Muscle layer of duodenum (tissue), 2 donors: ENCODE measurements around the gene UBE2V1.

Source experiments
- H3K27ac ChIP-seq: one replicate; pipeline ENCODE4 v1.7.0; 2013; ENCODE audit warnings: mild to moderate bottlenecking, low read length
- H3K27me3 ChIP-seq: one replicate; pipeline ENCODE4 v1.7.0; 2013; ENCODE audit warnings: low read depth, mild to moderate bottlenecking, control low read depth, low read length
- H3K36me3 ChIP-seq, 2 donors: one replicate each; pipeline ENCODE4 v1.7.0; 2013; ENCODE audit warnings: low read length in 2 of 2, control low read depth in 1 of 2, mild to moderate bottlenecking in 1 of 2; ENCODE audit not compliant: insufficient read depth in 2 of 2, control insufficient read depth in 1 of 2
- H3K4me1 ChIP-seq, 2 donors: one replicate each; pipeline ENCODE4 v1.7.0; 2013; ENCODE audit warnings: low read length in 2 of 2, mild to moderate bottlenecking in 2 of 2, control low read depth in 1 of 2, moderate library complexity in 1 of 2; ENCODE audit not compliant: insufficient read depth in 2 of 2, control insufficient read depth in 1 of 2
- H3K4me3 ChIP-seq, 2 donors: one replicate each; pipeline ENCODE4 v1.7.0; 2013; ENCODE audit warnings: low read length in 2 of 2, low read depth in 1 of 2, mild to moderate bottlenecking in 1 of 2
- H3K9me3 ChIP-seq, 2 donors: one replicate each; pipeline ENCODE4 v1.7.0; 2013; ENCODE audit warnings: low read length in 2 of 2, control low read depth in 1 of 2, mild to moderate bottlenecking in 1 of 2; ENCODE audit not compliant: control insufficient read depth in 1 of 2
- donor health status: healthy.

UBE2V1 gene

DNA sequence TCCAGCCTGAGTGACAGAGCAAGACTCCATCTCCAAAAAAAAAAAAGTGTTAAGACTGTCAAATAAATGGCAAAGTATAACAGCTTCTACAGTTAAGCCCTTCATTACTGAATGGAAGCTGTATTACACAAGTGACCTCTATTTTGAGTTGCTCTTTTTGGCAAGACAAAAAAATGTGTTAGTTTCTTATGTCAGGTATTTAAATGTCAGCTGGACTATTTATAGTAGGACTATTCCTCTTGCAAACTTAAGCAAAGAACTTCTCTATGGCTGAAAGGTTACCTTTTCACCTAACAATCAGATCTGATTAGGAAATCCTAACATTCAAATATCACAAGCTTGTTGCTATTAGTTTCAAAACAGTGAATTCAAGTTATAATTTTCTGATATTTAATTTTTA, 12.4 kb downstream of the UBE2V1 start:
- peaks cover 18 to 61% of the 10 kb centered on the region in 2 donors for H3K4me1 ChIP-seq
- no peaks in the 10 kb centered on the region for H3K27me3 ChIP-seq
- H3K4me3 ChIP-seq, result no peak overlapping the region
- no peak overlapping the region for H3K27ac ChIP-seq
- H3K36me3 ChIP-seq, result peaks cover 6 to 7% of the 10 kb centered on the region in 2 donors
- no peaks in the 10 kb centered on the region for H3K9me3 ChIP-seq

DNA sequence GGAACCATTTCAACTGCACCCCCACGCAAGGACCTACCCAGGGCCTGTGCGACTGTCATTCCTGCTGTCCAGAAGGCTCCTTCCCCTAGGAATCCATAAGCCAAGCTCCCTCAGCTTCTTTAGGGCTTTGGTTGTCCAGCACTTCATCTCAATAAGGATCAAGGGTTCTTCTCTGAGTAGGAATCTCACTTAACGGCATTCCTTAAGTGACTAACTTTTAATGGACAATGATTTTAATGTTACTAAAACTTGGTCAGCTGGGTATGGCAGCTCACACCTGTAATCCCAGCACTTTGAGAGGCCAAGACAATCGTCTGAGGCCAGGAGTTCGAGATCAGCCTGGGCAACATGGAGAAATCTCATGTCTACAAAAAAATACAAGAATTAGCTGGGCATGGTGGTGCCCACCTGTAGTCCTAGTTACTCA, 13.4 kb downstream of the UBE2V1 start:
- Histone ChIP-seq H3K4me1 (peaks cover 18 to 59% of the 10 kb centered on the region in 2 donors), H3K27ac (peak overlapping the region; percentile 35), H3K4me3 (no peak overlapping the region), H3K36me3 (peaks cover 16 to 17% of the 10 kb centered on the region in 2 donors), H3K27me3 (no peaks in the 10 kb centered on the region), H3K9me3 (no peaks in the 10 kb centered on the region)

DNA sequence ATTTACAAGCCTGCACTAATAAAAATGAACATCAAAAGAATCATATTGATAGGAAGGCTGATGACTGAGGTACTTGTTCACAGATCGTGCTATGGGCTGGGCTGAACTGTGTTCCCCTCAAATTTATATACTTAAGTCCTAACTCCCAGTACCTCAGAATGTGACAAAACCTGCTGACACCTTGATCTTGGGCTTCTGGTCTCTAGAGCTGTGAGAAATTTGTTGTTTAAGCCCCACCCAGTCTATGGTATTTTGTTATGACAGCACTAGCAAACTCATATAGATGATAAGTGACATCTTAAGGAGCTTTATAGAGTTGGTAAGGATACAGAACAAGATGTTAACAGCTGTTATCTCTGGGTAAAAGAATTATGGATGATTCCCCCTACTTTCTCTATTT, 13.8 kb downstream of the UBE2V1 start:
- no peak overlapping the region for H3K4me3 ChIP-seq
- H3K27me3 ChIP-seq, result no peaks in the 10 kb centered on the region
- H3K9me3 ChIP-seq, result no peaks in the 10 kb centered on the region
- H3K4me1 ChIP-seq, result peaks cover 18 to 59% of the 10 kb centered on the region in 2 donors
- H3K36me3 ChIP-seq, result peaks cover 18 to 21% of the 10 kb centered on the region in 2 donors
- H3K27ac ChIP-seq, result peak overlapping the region; percentile 35

DNA sequence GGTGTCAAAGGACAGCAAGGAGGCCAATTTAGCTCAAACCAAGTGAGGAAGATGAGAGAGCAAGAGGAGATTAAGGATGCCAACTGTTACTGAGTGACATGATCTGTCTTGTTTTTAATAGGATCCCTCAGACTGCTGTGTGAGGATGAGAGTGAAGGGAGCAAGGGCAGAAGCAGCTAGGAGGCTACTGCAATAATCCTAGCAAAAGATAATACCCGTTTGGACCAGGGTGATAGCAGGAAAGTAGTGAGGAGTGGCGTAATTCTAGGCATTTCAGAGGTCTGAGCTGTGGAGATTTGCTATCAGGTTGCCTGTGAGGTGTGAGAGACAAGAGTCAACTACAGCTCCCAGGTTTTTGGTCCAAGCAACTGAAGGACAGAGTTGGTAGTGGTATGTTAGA, 14.7 kb downstream of the UBE2V1 start:
- peaks cover 18 to 23% of the 10 kb centered on the region in 2 donors for H3K36me3 ChIP-seq
- peaks cover 18 to 59% of the 10 kb centered on the region in 2 donors for H3K4me1 ChIP-seq
- no peaks in the 10 kb centered on the region for H3K9me3 ChIP-seq
- H3K4me3 ChIP-seq, result no peak overlapping the region
- H3K27me3 ChIP-seq, result no peaks in the 10 kb centered on the region
- no peak overlapping the region for H3K27ac ChIP-seq

DNA sequence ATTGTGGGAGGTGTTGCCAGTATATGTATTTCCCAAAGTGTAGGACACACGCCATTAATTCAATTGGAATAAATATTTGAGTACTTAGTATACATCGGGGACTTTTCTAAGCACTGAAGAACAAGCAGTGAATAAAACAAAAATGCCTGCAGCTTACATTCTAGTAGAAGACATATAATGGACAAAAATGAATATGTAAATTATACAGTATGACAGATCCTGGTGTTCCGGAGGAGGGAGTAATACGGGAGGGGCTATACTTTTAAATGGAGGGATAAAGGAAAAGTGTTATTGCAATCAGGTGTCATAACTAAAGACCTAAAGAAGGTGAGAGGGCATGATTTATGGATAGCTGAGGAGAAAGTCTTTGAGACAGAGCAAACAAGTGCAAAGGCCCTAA, 15.1 kb downstream of the UBE2V1 start:
- Histone ChIP-seq H3K27ac (no peak overlapping the region), H3K36me3 (peaks cover 18 to 25% of the 10 kb centered on the region in 2 donors), H3K4me3 (no peak overlapping the region), H3K9me3 (no peaks in the 10 kb centered on the region), H3K4me1 (peaks cover 18 to 61% of the 10 kb centered on the region in 2 donors), H3K27me3 (no peaks in the 10 kb centered on the region)

DNA sequence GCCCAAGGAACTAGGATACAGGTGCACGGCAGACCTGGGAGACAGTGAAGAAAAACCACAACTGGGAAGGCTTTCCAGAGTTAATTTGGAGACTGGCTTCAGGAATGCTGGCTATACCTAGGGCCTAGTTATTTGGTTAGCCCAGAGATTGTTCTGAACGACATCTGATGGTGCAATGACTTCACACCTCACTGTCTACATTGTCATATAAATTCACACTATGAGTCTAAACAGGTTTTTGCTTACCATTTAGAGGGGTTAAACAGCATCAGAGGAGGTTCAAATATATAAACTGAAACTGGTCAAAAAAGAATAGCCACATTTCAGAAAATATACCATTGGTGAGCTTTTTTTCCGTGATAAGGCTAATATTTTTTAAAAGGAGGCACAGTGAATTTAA, 16.7 kb downstream of the UBE2V1 start:
- peaks cover 18 to 65% of the 10 kb centered on the region in 2 donors for H3K4me1 ChIP-seq
- no peak overlapping the region for H3K27ac ChIP-seq
- H3K27me3 ChIP-seq, result no peaks in the 10 kb centered on the region
- peaks cover 22 to 25% of the 10 kb centered on the region in 2 donors for H3K36me3 ChIP-seq
- no peaks in the 10 kb centered on the region for H3K9me3 ChIP-seq
- H3K4me3 ChIP-seq, result no peak overlapping the region

DNA sequence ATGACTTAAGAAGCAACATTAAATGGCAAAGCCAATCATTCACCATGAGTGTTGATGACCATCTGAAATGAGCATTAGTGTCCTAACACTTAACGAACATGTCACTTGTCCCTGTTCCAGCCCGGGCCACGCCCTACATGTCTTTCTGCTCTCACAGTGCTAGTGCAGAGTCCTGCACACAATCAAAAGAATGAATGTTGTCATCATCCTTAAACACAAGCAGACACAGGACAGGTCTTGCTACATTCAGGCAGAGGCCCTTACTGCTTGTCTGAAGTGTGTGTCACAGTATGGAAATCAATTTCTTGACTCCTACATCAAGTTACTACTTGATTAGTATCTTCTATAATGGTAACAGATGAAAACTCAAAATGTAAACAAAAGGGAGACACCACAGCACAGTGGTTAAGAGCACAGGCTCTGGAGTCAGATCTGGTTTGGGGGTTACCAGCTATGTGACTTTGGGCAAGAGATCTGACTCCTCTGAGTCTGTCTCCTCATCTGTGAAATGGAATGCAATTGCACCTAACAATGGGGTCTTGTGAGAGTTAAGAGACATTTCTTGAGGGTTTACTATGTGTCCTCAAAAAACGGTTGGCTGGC, 17.4 kb downstream of the UBE2V1 start:
- Histone ChIP-seq H3K36me3 (peaks cover 22 to 25% of the 10 kb centered on the region in 2 donors), H3K27me3 (no peaks in the 10 kb centered on the region), H3K27ac (no peak overlapping the region), H3K4me1 (peaks cover 13 to 58% of the 10 kb centered on the region in 2 donors), H3K9me3 (no peaks in the 10 kb centered on the region), H3K4me3 (no peak overlapping the region)

DNA sequence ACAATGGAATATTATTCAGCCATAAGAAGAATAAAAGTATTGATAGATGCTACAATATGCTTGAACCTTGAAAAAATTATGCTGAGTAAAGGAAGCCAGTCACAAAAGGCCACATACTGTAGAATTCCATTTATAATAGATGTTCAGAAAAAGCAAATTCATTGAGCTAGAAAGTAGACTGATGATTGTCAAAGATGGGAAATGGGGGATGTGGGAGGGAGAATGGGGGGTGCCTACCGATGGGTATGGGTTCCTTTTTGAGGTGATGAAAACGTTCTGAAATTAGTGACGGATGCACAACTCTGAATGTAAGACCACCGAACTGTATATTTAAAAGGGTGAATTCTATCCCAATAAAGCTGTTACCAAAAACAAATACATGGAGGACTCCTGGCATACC, 18.4 kb downstream of the UBE2V1 start:
- Histone ChIP-seq H3K4me3 (no peak overlapping the region), H3K27ac (no peak overlapping the region), H3K27me3 (no peaks in the 10 kb centered on the region), H3K36me3 (peaks cover 22 to 26% of the 10 kb centered on the region in 2 donors), H3K9me3 (no peaks in the 10 kb centered on the region), H3K4me1 (peaks cover 10 to 53% of the 10 kb centered on the region in 2 donors)

DNA sequence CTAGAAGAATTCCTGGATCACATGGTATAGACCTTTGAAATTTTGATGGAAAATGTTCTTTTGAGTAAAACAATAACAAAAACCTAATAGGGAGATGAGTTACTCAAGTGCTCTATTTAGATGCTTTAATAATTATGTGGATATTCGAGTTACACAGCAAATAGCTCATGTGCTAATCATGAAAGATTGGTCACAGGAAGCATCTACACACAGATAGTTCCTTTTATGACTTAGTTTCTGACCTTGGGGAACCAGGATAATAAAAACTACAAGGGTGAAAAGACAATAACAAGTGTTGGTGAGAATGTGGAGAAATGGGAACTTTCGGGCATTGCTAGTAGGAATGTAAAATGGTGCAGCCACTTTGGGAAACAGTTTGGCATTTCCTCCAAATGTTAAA, 19.7 kb downstream of the UBE2V1 start:
- Histone ChIP-seq H3K4me1 (peaks cover 7 to 40% of the 10 kb centered on the region in 2 donors), H3K27me3 (no peaks in the 10 kb centered on the region), H3K4me3 (no peak overlapping the region), H3K36me3 (peaks cover 22 to 30% of the 10 kb centered on the region in 2 donors), H3K9me3 (no peaks in the 10 kb centered on the region), H3K27ac (no peak overlapping the region)

DNA sequence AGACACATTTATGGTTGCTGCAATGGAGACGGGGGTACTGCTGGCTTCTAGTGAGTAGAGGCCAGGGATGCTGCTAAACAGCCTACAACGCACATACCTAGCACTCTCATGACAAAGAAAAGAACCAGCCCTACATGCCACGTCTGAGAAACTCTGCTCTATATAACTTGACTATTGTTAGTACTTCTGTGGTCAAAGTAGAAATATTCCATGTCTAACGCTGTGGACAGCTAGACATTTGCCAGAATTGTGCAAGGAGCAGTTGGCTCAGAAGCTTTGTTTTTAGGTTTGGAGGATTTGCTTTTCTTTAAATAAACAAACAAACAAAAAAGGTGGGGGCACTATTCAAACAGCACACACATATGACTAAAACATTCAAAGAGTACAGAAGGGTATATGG, 20.5 kb downstream of the UBE2V1 start:
- peaks cover 22 to 34% of the 10 kb centered on the region in 2 donors for H3K36me3 ChIP-seq
- H3K4me3 ChIP-seq, result no peak overlapping the region
- H3K27ac ChIP-seq, result no peak overlapping the region
- no peaks in the 10 kb centered on the region for H3K9me3 ChIP-seq
- H3K27me3 ChIP-seq, result no peaks in the 10 kb centered on the region
- peaks cover 0 to 40% of the 10 kb centered on the region in 2 donors for H3K4me1 ChIP-seq

DNA sequence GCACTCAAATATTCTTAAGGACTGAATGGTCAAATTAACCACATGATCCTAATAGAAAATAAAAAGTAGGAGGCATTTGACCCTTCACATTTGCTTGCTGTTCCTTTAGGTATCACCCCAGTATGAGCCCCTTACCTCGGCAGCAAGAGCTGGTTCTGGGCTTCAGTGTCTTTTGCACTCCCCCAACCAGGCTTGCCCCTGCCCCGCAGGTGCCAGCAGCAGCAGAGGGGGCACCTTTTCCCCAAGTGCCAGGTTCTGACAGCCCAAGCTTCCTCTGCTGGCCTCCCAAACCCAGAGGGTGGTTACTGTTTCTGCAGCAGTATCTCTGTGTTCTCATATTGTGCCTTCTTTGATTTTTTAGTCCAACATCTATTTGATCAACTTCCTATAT, 23.2 kb downstream of the UBE2V1 start:
- no peaks in the 10 kb centered on the region for H3K27me3 ChIP-seq
- H3K27ac ChIP-seq, result no peak overlapping the region
- H3K36me3 ChIP-seq, result peaks cover 8 to 19% of the 10 kb centered on the region in 2 donors
- peaks cover 10 to 45% of the 10 kb centered on the region in 2 donors for H3K4me1 ChIP-seq
- H3K9me3 ChIP-seq, result no peaks in the 10 kb centered on the region
- no peak overlapping the region for H3K4me3 ChIP-seq
